ENCODE measurements around the gene POLR1G. TPM values are rescaled to one million over a fixed set of nuclear protein-coding genes. Genes with fewer than 3 reads are reported as not detected.

The POLR1G gene
- total and polyA plus RNA-seq, 2 experiments from 2014 or later: 2.5 to 3.3 TPM

DNA sequence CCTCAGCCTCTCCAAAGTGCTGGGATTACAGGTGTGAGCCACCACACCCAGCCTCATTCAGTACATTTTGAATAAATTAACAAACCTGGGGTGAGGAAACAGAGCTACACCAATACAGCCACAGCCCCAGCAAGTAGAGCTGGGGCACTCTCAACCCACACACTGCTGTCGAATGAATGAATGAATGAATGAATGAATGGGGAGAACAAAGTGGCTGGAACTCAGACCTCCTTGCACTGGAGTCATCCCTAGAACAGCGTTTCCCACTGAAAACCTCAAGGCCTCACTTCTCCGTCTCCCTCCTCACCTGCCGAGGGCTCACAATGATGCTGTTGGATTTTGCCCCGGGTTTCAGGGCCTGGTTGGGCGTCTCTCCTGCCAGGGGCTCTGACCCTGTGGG is 14.4 kb downstream of the POLR1G start:
- TF ChIP-seq EZH2phosphoT487 (IDR thresholded peaks at IDR 0.05; ENCODE audit: low read depth, severe bottlenecking, unreplicated experiment): no peak
- TF ChIP-seq, protein P1, sequence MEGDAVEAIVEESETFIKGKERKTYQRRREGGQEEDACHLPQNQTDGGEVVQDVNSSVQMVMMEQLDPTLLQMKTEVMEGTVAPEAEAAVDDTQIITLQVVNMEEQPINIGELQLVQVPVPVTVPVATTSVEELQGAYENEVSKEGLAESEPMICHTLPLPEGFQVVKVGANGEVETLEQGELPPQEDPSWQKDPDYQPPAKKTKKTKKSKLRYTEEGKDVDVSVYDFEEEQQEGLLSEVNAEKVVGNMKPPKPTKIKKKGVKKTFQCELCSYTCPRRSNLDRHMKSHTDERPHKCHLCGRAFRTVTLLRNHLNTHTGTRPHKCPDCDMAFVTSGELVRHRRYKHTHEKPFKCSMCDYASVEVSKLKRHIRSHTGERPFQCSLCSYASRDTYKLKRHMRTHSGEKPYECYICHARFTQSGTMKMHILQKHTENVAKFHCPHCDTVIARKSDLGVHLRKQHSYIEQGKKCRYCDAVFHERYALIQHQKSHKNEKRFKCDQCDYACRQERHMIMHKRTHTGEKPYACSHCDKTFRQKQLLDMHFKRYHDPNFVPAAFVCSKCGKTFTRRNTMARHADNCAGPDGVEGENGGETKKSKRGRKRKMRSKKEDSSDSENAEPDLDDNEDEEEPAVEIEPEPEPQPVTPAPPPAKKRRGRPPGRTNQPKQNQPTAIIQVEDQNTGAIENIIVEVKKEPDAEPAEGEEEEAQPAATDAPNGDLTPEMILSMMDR (IDR thresholded peaks at IDR 0.05; ENCODE audit: poor library complexity): no peak
- TF ChIP-seq EZH2 (IDR thresholded peaks at IDR 0.05; ENCODE audit: borderline replicate concordance): no peak
- H3K79me2 ChIP-seq: peaks cover 10% of the 10 kb centered on the region
- no peaks in the 10 kb centered on the region for H3K9me3 ChIP-seq (ENCODE audit: low read depth)
- no peaks in the 10 kb centered on the region for H4K20me1 ChIP-seq (ENCODE audit: insufficient read depth, poor library complexity, severe bottlenecking)
- 99% methylated on average over 6 of the region's 6 CpGs for WGBS (ENCODE audit: low lambda C conversion rate, missing lambda C conversion rate)
- H3K4me3 ChIP-seq: no peak overlapping the region
- DNase-seq (ENCODE audit: low spot score): no peak
- peaks cover 16% of the 10 kb centered on the region for H3K4me1 ChIP-seq (ENCODE audit: insufficient read depth)
- H2AFZ ChIP-seq: no peak overlapping the region
- H3K4me2 ChIP-seq: no peak overlapping the region
- no peaks in the 10 kb centered on the region for H3K36me3 ChIP-seq (replicated peaks; ENCODE audit: insufficient read depth, low read depth)
- no peaks in the 10 kb centered on the region for H3K9me2 ChIP-seq (replicated peaks; ENCODE audit: insufficient read depth)
- no peak overlapping the region for H3K27ac ChIP-seq
- no peaks in the 10 kb centered on the region for H3K27me3 ChIP-seq

DNA sequence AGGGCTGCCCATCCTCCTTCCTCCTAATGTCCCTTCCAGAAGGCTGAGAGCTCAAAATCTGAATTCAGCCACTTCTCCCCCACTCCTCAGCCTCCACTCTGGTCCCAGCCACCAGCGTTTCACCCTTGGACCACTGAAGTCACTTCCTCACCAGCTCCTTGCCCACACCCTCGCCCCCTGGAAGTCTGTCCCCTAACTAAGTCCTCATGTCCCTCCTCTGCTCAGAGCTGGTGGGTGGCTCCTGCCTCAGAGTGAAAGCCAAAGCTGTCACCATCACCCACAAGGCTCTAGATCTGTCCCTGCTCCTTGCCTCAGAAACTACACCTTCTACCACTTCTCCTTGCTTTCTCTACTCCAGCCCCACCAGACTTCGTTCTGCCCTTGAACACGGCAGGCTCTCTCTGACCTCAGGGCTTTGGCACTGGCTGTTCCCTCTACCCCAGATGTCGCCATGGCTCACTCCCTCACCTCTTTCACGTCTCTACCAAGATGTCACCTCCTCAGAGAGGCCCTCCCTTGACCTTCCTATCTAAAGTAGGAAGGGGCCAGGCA is 15.6 kb downstream of the POLR1G start:
- H3K4me3 ChIP-seq: no peak overlapping the region
- DNase-seq (ENCODE audit: low spot score): no peak
- H2AFZ ChIP-seq: no peak overlapping the region
- H3K27me3 ChIP-seq: no peaks in the 10 kb centered on the region
- no peaks in the 10 kb centered on the region for H3K9me3 ChIP-seq (ENCODE audit: low read depth)
- H3K9me2 ChIP-seq (replicated peaks; ENCODE audit: insufficient read depth): no peaks in the 10 kb centered on the region
- H3K36me3 ChIP-seq (replicated peaks; ENCODE audit: insufficient read depth, low read depth): no peaks in the 10 kb centered on the region
- H3K4me2 ChIP-seq: no peak overlapping the region
- H3K4me1 ChIP-seq (ENCODE audit: insufficient read depth): peaks cover 16% of the 10 kb centered on the region
- 93% methylated on average over 6 of the region's 6 CpGs for WGBS (ENCODE audit: low lambda C conversion rate, missing lambda C conversion rate)
- no peak for TF ChIP-seq EZH2phosphoT487 (IDR thresholded peaks at IDR 0.05; ENCODE audit: low read depth, severe bottlenecking, unreplicated experiment)
- no peak for TF ChIP-seq EZH2 (IDR thresholded peaks at IDR 0.05; ENCODE audit: borderline replicate concordance)
- TF ChIP-seq, protein P1 (IDR thresholded peaks at IDR 0.05; ENCODE audit: poor library complexity): no peak
- H3K27ac ChIP-seq: no peak overlapping the region
- H3K79me2 ChIP-seq: peaks cover 10% of the 10 kb centered on the region
- H4K20me1 ChIP-seq (ENCODE audit: insufficient read depth, poor library complexity, severe bottlenecking): no peaks in the 10 kb centered on the region

DNA sequence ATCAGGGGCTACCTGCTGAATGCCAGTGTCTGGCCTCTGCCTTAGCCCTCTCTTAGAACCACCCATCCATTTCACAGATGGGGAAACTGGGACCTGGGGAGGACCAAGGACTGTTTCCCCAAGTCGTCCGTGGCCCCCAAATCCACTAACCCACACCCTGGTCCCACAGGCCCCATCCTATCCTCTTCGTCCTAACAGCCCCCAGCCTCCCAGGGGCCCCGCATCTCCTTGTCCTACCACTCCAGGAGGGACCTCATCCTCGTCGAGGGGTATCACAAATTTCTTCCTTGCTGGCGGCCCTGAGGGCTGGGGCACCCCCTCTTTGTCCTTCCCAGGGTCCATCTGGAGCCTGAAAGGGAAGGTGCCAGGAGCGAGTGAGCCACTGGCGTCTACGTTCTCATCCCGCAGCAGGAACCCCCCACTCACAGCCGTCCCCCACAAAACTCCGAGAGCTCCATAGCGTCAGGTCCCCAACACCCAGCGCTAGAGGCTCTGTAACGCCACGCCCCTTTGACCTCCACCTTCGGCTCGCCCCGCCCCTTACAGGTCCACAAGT is 16.7 kb downstream of the POLR1G start:
- Histone ChIP-seq H3K9me2 (replicated peaks; ENCODE audit: insufficient read depth) (no peaks in the 10 kb centered on the region), H4K20me1 (ENCODE audit: insufficient read depth, poor library complexity, severe bottlenecking) (no peaks in the 10 kb centered on the region), H3K4me2 (peak overlapping the region; percentile 76), H3K4me3 (peak overlapping the region; percentile 8), H3K4me1 (ENCODE audit: insufficient read depth) (peaks cover 17% of the 10 kb centered on the region), H3K27me3 (no peaks in the 10 kb centered on the region), H3K9me3 (ENCODE audit: low read depth) (no peaks in the 10 kb centered on the region), H2AFZ (peak overlapping the region; percentile 27), H3K27ac (peak overlapping the region; percentile 94), H3K79me2 (peaks cover 10% of the 10 kb centered on the region), H3K36me3 (replicated peaks; ENCODE audit: insufficient read depth, low read depth) (no peaks in the 10 kb centered on the region)
- 21% methylated on average over 19 of the region's 20 CpGs for WGBS (ENCODE audit: low lambda C conversion rate, missing lambda C conversion rate)
- no peak for DNase-seq (ENCODE audit: low spot score)
- TF ChIP-seq, protein P1 (IDR thresholded peaks at IDR 0.05; ENCODE audit: poor library complexity): no peak
- TF ChIP-seq EZH2phosphoT487 (IDR thresholded peaks at IDR 0.05; ENCODE audit: low read depth, severe bottlenecking, unreplicated experiment): no peak
- TF ChIP-seq EZH2 (IDR thresholded peaks at IDR 0.05; ENCODE audit: borderline replicate concordance): no peak
